Measurements from ENCODE around the gene HARS1.
A peak's percentile ranks its signal among the peaks of the same experiment; 100 is the strongest.
"Not testable (repeated sequence)": the region's sequence is repeated elsewhere in the genome, so short reads cannot be mapped to it uniquely, and the experiment has no call there.

Gene HARS1

GRCh38 chr5:140673187-140673976, 17.8 kb downstream of the HARS1 start, which contains the start of gene DND1:
Gene DND1, minus strand, starts transcription at chr5:140673576. Its CDS starts 34 bp downstream, at chr5:140673542.
- Histone ChIP-seq H3K36me3 (ENCODE audit: insufficient read depth, low read length) (peaks cover 59% of the 10 kb centered on the region), H3K27ac (ENCODE audit: low read depth, low read length) (no peak within 1 kb of the TSS), H3K4me3 (ENCODE audit: low read depth in 1 of 2, low read length in 2 of 2) (peak within 1 kb of the TSS in 1 of 2 donors; percentile 13), H3K9me3 (ENCODE audit: low read length) (no peaks in the 10 kb centered on the region), H3K27me3 (ENCODE audit: control insufficient read depth in 1 of 2, insufficient read depth in 2 of 2, low read length in 2 of 2) (no peaks in the 10 kb centered on the region), H3K9ac (ENCODE audit: low read length) (no peak within 1 kb of the TSS), H3K4me1 (ENCODE audit: insufficient read depth, low read length) (no peaks in the 10 kb centered on the region)

- no peaks in the 10 kb centered on the region for H3K27me3 ChIP-seq (ENCODE audit: control insufficient read depth in 1 of 2, insufficient read depth in 2 of 2, low read length in 2 of 2)
- H3K9ac ChIP-seq (ENCODE audit: low read length): no peak overlapping the region
- no peaks in the 10 kb centered on the region for H3K4me1 ChIP-seq (ENCODE audit: insufficient read depth, low read length)
- H3K4me3 ChIP-seq (ENCODE audit: low read depth in 1 of 2, low read length in 2 of 2): peak overlapping the region in 1 of 2 donors; percentile 13
- no peak overlapping the region for H3K27ac ChIP-seq (ENCODE audit: low read depth, low read length)
- no peaks in the 10 kb centered on the region for H3K9me3 ChIP-seq (ENCODE audit: low read length)
- H3K36me3 ChIP-seq (ENCODE audit: insufficient read depth, low read length): peaks cover 61% of the 10 kb centered on the region
Observed at GRCh38 chr5:140672455-140673186, 18.5 kb downstream of the HARS1 start.

- Histone ChIP-seq H3K27me3 (ENCODE audit: control insufficient read depth in 1 of 2, insufficient read depth in 2 of 2, low read length in 2 of 2) (no peaks in the 10 kb centered on the region), H3K4me3 (ENCODE audit: low read depth in 1 of 2, low read length in 2 of 2) (no peak overlapping the region), H3K9ac (ENCODE audit: low read length) (no peak overlapping the region), H3K27ac (ENCODE audit: low read depth, low read length) (no peak overlapping the region), H3K36me3 (ENCODE audit: insufficient read depth, low read length) (peaks cover 54% of the 10 kb centered on the region), H3K9me3 (ENCODE audit: low read length) (no peaks in the 10 kb centered on the region), H3K4me1 (ENCODE audit: insufficient read depth, low read length) (peaks cover 1% of the 10 kb centered on the region)
Observed at GRCh38 chr5:140671472-140672125, 19.6 kb downstream of the HARS1 start.

GRCh38 chr5:140671035-140671434, 20.1 kb downstream of the HARS1 start:
- not testable (repeated sequence) for H3K27ac ChIP-seq (ENCODE audit: low read depth, low read length); H3K9ac ChIP-seq (ENCODE audit: low read length); H3K27me3 ChIP-seq (ENCODE audit: control insufficient read depth in 1 of 2, insufficient read depth in 2 of 2, low read length in 2 of 2); H3K9me3 ChIP-seq (ENCODE audit: low read length); H3K4me3 ChIP-seq (ENCODE audit: low read depth in 1 of 2, low read length in 2 of 2); H3K4me1 ChIP-seq (ENCODE audit: insufficient read depth, low read length)
- H3K36me3 ChIP-seq (ENCODE audit: insufficient read depth, low read length): peaks cover 48% of the 10 kb centered on the region

- peak within 1 kb of the TSS; percentile 57 for H3K9ac ChIP-seq (ENCODE audit: low read length)
- H3K27me3 ChIP-seq (ENCODE audit: control insufficient read depth in 1 of 2, insufficient read depth in 2 of 2, low read length in 2 of 2): no peaks in the 10 kb centered on the region
- no peaks in the 10 kb centered on the region for H3K9me3 ChIP-seq (ENCODE audit: low read length)
- peak within 1 kb of the TSS; percentile 95 for H3K27ac ChIP-seq (ENCODE audit: low read depth, low read length)
- peaks cover 58% of the 10 kb centered on the region for H3K36me3 ChIP-seq (ENCODE audit: insufficient read depth, low read length)
- H3K4me1 ChIP-seq (ENCODE audit: insufficient read depth, low read length): peaks cover 14% of the 10 kb centered on the region
- H3K4me3 ChIP-seq (ENCODE audit: low read depth in 1 of 2, low read length in 2 of 2): peak within 1 kb of the TSS; percentile 82 to 87
Observed at GRCh38 chr5:140664359-140665119, 26.6 kb downstream of the HARS1 start, which contains the start of gene WDR55. Gene WDR55, plus strand, starts transcription at chr5:140664904. Its CDS starts 9 bp downstream, at chr5:140664913.

- Histone ChIP-seq H3K9me3 (ENCODE audit: low read length) (no peaks in the 10 kb centered on the region), H3K27me3 (ENCODE audit: control insufficient read depth in 1 of 2, insufficient read depth in 2 of 2, low read length in 2 of 2) (no peaks in the 10 kb centered on the region), H3K4me3 (ENCODE audit: low read depth in 1 of 2, low read length in 2 of 2) (peak overlapping the region; percentile 82 to 87), H3K9ac (ENCODE audit: low read length) (peak overlapping the region; percentile 57), H3K36me3 (ENCODE audit: insufficient read depth, low read length) (peaks cover 58% of the 10 kb centered on the region), H3K4me1 (ENCODE audit: insufficient read depth, low read length) (peaks cover 14% of the 10 kb centered on the region), H3K27ac (ENCODE audit: low read depth, low read length) (peak overlapping the region; percentile 95)
Observed at GRCh38 chr5:140664030-140664358, 27.2 kb downstream of the HARS1 start.

- not testable (repeated sequence) for H3K27me3 ChIP-seq (ENCODE audit: control insufficient read depth in 1 of 2, insufficient read depth in 2 of 2, low read length in 2 of 2); H3K9ac ChIP-seq (ENCODE audit: low read length); H3K9me3 ChIP-seq (ENCODE audit: low read length); H3K4me3 ChIP-seq (ENCODE audit: low read depth in 1 of 2, low read length in 2 of 2); H3K27ac ChIP-seq (ENCODE audit: low read depth, low read length); H3K4me1 ChIP-seq (ENCODE audit: insufficient read depth, low read length)
- H3K36me3 ChIP-seq (ENCODE audit: insufficient read depth, low read length): peaks cover 69% of the 10 kb centered on the region
Observed at GRCh38 chr5:140660371-140660770, 30.8 kb downstream of the HARS1 start.

- Histone ChIP-seq H3K4me1 (ENCODE audit: insufficient read depth, low read length) (no peaks in the 10 kb centered on the region), H3K36me3 (ENCODE audit: insufficient read depth, low read length) (peaks cover 84% of the 10 kb centered on the region), H3K27ac (ENCODE audit: low read depth, low read length) (no peak overlapping the region), H3K4me3 (ENCODE audit: low read depth in 1 of 2, low read length in 2 of 2) (no peak overlapping the region), H3K9me3 (ENCODE audit: low read length) (no peaks in the 10 kb centered on the region), H3K27me3 (ENCODE audit: control insufficient read depth in 1 of 2, insufficient read depth in 2 of 2, low read length in 2 of 2) (no peaks in the 10 kb centered on the region), H3K9ac (ENCODE audit: low read length) (no peak overlapping the region)
Observed at GRCh38 chr5:140658870-140659269, 32.3 kb downstream of the HARS1 start.

GRCh38 chr5:140647042-140647419, 44.1 kb downstream of the HARS1 start:
- H3K9ac ChIP-seq (ENCODE audit: low read length): peak overlapping the region; percentile 77
- H3K9me3 ChIP-seq (ENCODE audit: low read length): no peaks in the 10 kb centered on the region
- no peaks in the 10 kb centered on the region for H3K27me3 ChIP-seq (ENCODE audit: control insufficient read depth in 1 of 2, insufficient read depth in 2 of 2, low read length in 2 of 2)
- H3K4me1 ChIP-seq (ENCODE audit: insufficient read depth, low read length): peaks cover 12% of the 10 kb centered on the region
- peak overlapping the region; percentile 67 for H3K27ac ChIP-seq (ENCODE audit: low read depth, low read length)
- peak overlapping the region; percentile 73 to 83 for H3K4me3 ChIP-seq (ENCODE audit: low read depth in 1 of 2, low read length in 2 of 2)
- peaks cover 55% of the 10 kb centered on the region for H3K36me3 ChIP-seq (ENCODE audit: insufficient read depth, low read length)

GRCh38 chr5:140642718-140643117, 48.5 kb downstream of the HARS1 start:
- no peaks in the 10 kb centered on the region for H3K9me3 ChIP-seq (ENCODE audit: low read length)
- no peak overlapping the region for H3K4me3 ChIP-seq (ENCODE audit: low read depth in 1 of 2, low read length in 2 of 2)
- H3K9ac ChIP-seq (ENCODE audit: low read length): no peak overlapping the region
- H3K36me3 ChIP-seq (ENCODE audit: insufficient read depth, low read length): peaks cover 32% of the 10 kb centered on the region
- no peaks in the 10 kb centered on the region for H3K27me3 ChIP-seq (ENCODE audit: control insufficient read depth in 1 of 2, insufficient read depth in 2 of 2, low read length in 2 of 2)
- no peak overlapping the region for H3K27ac ChIP-seq (ENCODE audit: low read depth, low read length)
- H3K4me1 ChIP-seq (ENCODE audit: insufficient read depth, low read length): peaks cover 17% of the 10 kb centered on the region

GRCh38 chr5:140641716-140642115, 49.5 kb downstream of the HARS1 start:
- no peak overlapping the region for H3K27ac ChIP-seq (ENCODE audit: low read depth, low read length)
- H3K9me3 ChIP-seq (ENCODE audit: low read length): no peaks in the 10 kb centered on the region
- no peak overlapping the region for H3K4me3 ChIP-seq (ENCODE audit: low read depth in 1 of 2, low read length in 2 of 2)
- H3K27me3 ChIP-seq (ENCODE audit: control insufficient read depth in 1 of 2, insufficient read depth in 2 of 2, low read length in 2 of 2): no peaks in the 10 kb centered on the region
- peaks cover 15% of the 10 kb centered on the region for H3K4me1 ChIP-seq (ENCODE audit: insufficient read depth, low read length)
- H3K36me3 ChIP-seq (ENCODE audit: insufficient read depth, low read length): peaks cover 32% of the 10 kb centered on the region
- H3K9ac ChIP-seq (ENCODE audit: low read length): no peak overlapping the region

Measured in muscle layer of colon (tissue), 2 donors.